KOPT-K1 (cell line): Measurements from ENCODE around the gene OSCAR.

ENCODE experiments used
- H3K27ac ChIP-seq: fragments of 200-600 bp; sonication (generic); 2 replicates; pipeline ENCODE4 v1.5.1; 2016; ENCODE audit warnings: antibody characterized with exemption, mild to moderate bottlenecking, low read depth, low read length; ENCODE audit not compliant: poor library complexity, severe bottlenecking
- H3K36me3 ChIP-seq: fragments of 200-600 bp; sonication (generic); 2 replicates; pipeline ENCODE4 v1.5.1; 2017; ENCODE audit warnings: antibody characterized with exemption, mild to moderate bottlenecking, low read length, moderate library complexity; ENCODE audit not compliant: insufficient read depth
- H3K9me3 ChIP-seq: fragments of 200-600 bp; sonication (generic); 2 replicates; pipeline ENCODE4 v1.5.1; 2017; ENCODE audit warnings: antibody characterized with exemption, low read length, mild to moderate bottlenecking; ENCODE audit not compliant: insufficient read depth, poor library complexity, severe bottlenecking

OSCAR gene

DNA sequence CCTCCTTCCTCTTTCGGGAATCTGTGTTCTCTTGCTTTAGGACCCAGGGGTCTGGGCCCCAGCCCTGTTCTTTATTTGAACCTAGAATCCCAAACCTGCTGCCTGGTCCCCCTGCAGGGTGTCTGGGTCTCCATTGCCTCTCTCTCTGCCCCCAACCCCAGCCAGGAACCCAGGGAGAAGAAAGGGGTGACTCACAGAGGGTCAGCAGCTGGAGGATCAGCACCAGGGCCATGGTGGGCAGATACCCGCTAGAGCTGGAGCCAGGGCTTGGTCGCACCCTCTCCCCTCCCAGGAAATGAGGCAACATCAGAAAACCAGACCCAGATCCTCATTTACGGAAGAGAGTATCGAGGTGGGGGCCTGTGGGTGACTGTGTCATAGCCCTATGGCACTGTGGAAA is at the start of gene OSCAR:
TSS of gene OSCAR (minus strand) at position 243 of the 400 bp plus-strand sequence. CDS start at position 232, 11 bp downstream.
- Histone ChIP-seq H3K36me3 (peaks cover 3% of the 10 kb centered on the region), H3K27ac (no peak within 1 kb of the TSS), H3K9me3 (no peaks in the 10 kb centered on the region)

DNA sequence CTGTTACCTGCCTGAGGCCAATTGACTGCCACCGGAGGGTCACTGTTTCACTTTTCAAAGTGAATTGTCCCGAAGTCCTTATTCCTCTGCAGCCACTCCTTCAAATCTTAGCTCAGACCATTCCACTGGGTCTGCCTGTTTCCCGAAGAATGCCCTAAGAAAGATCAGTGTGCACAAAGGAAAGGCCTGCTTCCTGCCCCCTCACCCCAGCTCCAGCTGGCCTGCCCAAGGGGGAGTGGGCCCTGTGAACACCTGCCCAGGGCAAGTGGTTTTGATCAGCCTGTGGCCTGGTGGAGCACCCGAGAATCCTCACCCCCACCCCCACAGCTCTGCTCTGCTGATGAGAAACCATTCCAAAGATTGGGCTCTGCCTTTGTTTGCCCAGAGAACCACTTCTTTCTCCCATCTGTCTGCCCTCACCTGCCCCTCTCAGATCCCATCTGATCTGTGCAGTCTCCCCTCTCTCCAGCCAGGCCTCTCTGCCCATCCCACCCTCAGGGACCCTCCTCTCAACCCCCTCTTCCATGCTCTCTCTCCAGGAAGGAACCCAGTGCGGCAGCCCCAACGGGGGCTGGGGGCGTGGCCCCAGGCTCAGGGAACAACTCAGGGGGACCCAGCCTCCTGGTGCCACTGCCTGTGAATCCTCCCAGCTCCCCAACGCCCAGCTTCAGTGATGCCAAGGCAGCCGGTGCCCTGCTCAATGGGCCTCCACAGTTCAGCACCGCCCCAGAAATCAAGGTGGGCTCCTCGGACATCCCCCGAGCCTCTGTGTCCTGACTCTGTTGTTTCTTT is 48.6 kb upstream of the OSCAR start:
- no peak overlapping the region for H3K27ac ChIP-seq
- no peaks in the 10 kb centered on the region for H3K9me3 ChIP-seq
- H3K36me3 ChIP-seq: peaks cover 100% of the 10 kb centered on the region

GRCh38 chr19:54148158-54148557 is 47.6 kb upstream of the OSCAR start:
- Histone ChIP-seq H3K9me3 (no peaks in the 10 kb centered on the region), H3K27ac (no peak overlapping the region), H3K36me3 (peaks cover 100% of the 10 kb centered on the region)

DNA sequence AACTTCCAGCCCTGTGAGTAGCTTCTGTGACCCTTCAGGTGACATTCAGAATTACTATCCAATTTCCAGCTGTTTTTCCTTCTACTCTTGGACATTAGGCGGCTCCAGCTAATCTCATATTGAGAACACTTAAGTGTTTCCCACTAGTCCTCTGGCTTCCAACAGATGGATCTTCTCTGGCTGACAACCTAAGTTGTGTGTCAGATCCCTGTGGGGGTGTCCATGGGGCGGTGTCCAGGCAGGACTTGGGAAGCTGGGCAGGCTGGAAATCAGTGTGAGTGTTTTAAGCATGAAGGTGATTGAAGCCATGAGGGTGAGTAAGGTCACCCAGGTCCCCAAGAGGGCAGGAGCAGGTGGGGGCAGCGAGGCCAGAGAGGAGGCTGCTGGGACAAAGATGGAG is 47.1 kb upstream of the OSCAR start:
- peaks cover 100% of the 10 kb centered on the region for H3K36me3 ChIP-seq
- no peak overlapping the region for H3K27ac ChIP-seq
- no peaks in the 10 kb centered on the region for H3K9me3 ChIP-seq

DNA sequence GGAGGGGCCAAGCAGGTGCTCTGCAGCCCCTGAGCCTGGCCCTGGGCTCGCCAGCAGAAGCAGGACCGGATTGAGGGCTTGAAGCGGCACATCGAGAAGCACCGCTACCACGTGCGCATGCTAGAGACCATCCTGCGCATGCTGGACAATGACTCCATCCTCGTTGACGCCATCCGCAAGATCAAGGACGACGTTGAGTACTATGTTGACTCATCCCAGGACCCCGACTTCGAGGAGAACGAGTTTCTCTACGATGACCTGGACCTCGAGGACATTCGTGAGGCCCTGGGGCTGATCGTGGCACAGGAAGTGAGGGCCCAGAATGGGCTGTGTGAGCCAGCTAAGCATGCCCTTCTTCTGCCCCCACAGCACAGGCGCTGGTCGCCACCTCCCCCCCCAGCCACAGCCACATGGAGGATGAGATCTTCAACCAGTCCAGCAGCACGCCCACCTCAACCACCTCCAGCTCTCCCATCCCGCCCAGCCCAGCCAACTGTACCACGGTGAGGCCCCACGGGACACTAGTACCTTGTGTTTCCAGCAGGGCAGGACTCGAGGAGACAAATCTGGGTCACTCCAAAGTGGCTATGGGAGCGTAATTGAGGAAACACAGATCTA is 45.0 kb upstream of the OSCAR start:
- Histone ChIP-seq H3K27ac (no peak overlapping the region), H3K36me3 (peaks cover 100% of the 10 kb centered on the region), H3K9me3 (no peaks in the 10 kb centered on the region)

DNA sequence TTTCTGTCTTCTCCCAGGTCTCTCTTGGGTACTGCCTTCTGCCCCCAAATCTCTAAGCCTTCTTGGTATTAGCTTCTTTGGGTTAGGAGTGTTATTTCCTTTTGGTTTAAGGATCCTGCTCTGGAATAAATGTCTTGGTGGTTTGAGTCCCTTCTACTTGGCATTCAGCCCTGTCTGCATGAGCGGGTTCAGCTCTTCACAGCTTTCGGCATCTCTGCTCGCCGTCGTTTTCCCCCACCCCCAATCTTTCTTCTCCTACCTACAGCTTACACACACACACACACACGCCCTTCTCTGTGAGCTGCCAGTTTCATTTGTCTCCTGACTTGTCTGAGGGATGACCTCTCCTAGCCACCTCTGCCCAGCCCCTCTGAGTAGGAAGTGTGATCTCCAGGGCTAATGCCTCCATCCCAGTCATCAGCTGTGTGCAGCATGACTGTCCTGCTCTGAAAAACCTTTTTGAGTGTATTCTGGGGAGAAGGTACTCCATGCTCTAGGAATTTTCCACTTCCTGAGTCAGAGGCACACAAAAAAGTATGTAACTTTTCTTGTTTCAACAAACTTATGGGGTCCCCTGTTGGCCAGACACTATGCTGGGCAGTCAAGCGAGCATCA is 41.7 kb upstream of the OSCAR start:
- H3K27ac ChIP-seq: no peak overlapping the region
- no peaks in the 10 kb centered on the region for H3K9me3 ChIP-seq
- peaks cover 85% of the 10 kb centered on the region for H3K36me3 ChIP-seq

- peaks cover 76% of the 10 kb centered on the region for H3K36me3 ChIP-seq
- no peaks in the 10 kb centered on the region for H3K9me3 ChIP-seq
- H3K27ac ChIP-seq: no peak overlapping the region
These were observed 40.8 kb upstream of the OSCAR start for GRCh38 chr19:54141356-54141755.

- H3K36me3 ChIP-seq: peaks cover 49% of the 10 kb centered on the region
- H3K9me3 ChIP-seq: peaks cover 2% of the 10 kb centered on the region
- peak overlapping the region; percentile 85 for H3K27ac ChIP-seq
These were observed 38.1 kb upstream of the OSCAR start for GRCh38 chr19:54138489-54139256.

GRCh38 chr19:54137699-54138488 is 37.3 kb upstream of the OSCAR start, which contains the start of gene CNOT3:
Gene CNOT3 (plus strand): TSS chr19:54137762. CDS start chr19:54142979, 5,217 bp downstream.
- H3K9me3 ChIP-seq: peaks cover 5% of the 10 kb centered on the region
- H3K27ac ChIP-seq: peak within 1 kb of the TSS; percentile 85
- H3K36me3 ChIP-seq: peaks cover 41% of the 10 kb centered on the region

GRCh38 chr19:54136864-54137698 is 36.5 kb upstream of the OSCAR start:
- peaks cover 33% of the 10 kb centered on the region for H3K36me3 ChIP-seq
- peak overlapping the region; percentile 85 for H3K27ac ChIP-seq
- H3K9me3 ChIP-seq: peaks cover 5% of the 10 kb centered on the region

GRCh38 chr19:54136086-54136863 is 35.7 kb upstream of the OSCAR start:
- Histone ChIP-seq H3K9me3 (peaks cover 5% of the 10 kb centered on the region), H3K27ac (peak overlapping the region; percentile 49), H3K36me3 (peaks cover 33% of the 10 kb centered on the region)

- Histone ChIP-seq H3K27ac (no peak overlapping the region), H3K36me3 (peaks cover 33% of the 10 kb centered on the region), H3K9me3 (peaks cover 5% of the 10 kb centered on the region)
These were observed 33.5 kb upstream of the OSCAR start for GRCh38 chr19:54133957-54134590.
